GM12875 (cell line): ENCODE results near the gene TLNRD1.

Experiments
- H3K4me3 ChIP-seq: one replicate; pipeline ENCODE4 v1.5.1; 2011; ENCODE audit warnings: low read depth, low read length, control low read depth
- TF ChIP-seq, protein P1 (sequence below): IDR thresholded peaks from 2 replicates; pipeline ENCODE4 v1.5.1; 2011; ENCODE audit warnings: low read depth, mild to moderate bottlenecking, control low read depth, inconsistent platforms, low read length, moderate library complexity, borderline replicate concordance; ENCODE audit not compliant: insufficient read depth

The TLNRD1 gene

DNA sequence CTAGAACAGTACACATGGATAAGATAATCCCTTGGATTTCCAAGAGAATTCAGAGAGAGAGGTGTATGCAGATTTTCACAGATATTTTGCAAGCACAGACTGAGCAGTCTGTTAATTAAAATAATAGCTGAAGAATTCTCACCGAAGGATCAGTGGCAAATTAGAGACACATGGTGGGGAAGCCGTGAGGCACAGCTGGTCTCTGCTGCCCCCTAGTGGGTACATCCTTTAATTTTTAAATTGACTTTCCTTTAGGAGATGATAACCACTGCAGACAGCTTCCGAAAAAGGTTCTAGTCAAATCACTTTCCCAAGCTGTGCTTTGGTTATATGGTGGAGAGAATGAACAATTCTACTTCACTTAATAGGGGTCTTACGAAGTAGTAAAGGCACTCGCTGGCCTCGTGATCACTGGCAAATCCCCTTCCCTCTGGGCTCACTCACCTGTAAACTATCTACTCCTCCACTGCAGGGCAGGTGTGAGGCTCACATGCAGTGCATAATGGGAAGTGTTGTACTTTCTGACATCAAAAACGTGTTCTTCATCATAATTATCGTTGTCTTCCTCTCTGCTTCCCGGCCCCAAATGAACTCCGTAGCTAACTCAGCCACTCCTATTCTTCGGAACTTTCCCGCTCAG is 30.6 kb upstream of the TLNRD1 start:
- TF ChIP-seq, protein P1, sequence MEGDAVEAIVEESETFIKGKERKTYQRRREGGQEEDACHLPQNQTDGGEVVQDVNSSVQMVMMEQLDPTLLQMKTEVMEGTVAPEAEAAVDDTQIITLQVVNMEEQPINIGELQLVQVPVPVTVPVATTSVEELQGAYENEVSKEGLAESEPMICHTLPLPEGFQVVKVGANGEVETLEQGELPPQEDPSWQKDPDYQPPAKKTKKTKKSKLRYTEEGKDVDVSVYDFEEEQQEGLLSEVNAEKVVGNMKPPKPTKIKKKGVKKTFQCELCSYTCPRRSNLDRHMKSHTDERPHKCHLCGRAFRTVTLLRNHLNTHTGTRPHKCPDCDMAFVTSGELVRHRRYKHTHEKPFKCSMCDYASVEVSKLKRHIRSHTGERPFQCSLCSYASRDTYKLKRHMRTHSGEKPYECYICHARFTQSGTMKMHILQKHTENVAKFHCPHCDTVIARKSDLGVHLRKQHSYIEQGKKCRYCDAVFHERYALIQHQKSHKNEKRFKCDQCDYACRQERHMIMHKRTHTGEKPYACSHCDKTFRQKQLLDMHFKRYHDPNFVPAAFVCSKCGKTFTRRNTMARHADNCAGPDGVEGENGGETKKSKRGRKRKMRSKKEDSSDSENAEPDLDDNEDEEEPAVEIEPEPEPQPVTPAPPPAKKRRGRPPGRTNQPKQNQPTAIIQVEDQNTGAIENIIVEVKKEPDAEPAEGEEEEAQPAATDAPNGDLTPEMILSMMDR, result peak; percentile 72; the same call in 1 of the 2 replicates

DNA sequence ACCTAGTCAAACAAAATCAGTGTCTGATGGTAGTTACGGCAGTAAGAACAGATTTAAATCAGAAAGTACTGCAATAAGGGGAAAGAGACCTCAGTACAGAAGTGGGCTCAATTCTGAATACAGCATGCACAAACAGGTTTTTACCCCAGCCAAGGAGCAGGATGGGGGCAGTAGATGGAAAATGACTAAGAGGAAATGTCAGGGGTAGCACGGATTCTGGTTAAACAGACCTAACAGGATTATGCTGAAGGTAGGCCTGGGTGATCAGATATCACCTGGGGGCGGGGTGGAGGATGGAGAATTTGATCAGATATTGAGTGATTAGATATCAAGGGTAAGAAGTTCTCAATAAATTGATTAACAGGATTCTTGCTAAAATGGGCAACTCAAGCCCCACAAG is 30.1 kb upstream of the TLNRD1 start:
- TF ChIP-seq, protein P1, result no peak
- no peak overlapping the region for H3K4me3 ChIP-seq

More for the DNA sequence above, 30.6 kb upstream of the TLNRD1 start:
- H3K4me3 ChIP-seq, result no peak overlapping the region

DNA sequence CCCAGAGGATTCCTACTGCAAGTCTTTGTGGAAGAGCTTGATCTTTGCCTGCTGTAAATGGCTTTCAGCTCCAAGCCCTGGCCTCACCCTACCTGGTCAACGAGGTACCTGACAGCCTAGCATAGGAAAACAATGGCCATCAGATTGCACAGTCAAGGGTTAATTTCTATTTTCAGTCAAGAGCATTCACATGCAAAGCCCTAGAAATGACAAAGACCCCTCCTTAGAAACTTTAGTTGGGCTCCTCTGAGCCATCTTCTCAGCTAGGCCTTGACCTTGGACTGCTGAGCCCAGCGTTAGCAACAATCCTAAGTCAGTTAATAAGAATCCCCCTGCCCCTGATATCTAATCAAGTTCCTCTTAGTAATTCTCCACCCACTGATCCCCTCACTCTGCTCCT is 29.6 kb upstream of the TLNRD1 start:
- H3K4me3 ChIP-seq, result no peak overlapping the region
- TF ChIP-seq, protein P1, result no peak

DNA sequence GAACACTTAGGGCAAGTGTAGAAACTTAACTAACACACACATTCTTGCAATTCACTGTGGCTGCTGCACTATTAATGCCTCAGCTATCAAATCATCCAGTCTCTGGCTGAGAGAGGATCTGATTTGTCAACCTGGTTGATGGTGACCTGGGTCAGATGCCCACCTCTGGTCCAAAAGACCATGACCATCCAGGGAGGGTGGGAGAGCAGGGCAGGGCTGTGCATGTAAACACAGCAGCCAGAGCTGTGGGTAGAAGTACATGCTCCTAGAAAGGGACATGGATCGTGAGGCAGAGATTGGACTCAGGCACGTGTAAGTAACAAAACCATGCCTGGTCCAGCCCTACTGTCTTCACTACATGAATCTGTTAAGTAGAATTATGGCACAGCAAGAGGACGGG is 28.4 kb upstream of the TLNRD1 start:
- no peak overlapping the region for H3K4me3 ChIP-seq
- TF ChIP-seq, protein P1, result no peak

DNA sequence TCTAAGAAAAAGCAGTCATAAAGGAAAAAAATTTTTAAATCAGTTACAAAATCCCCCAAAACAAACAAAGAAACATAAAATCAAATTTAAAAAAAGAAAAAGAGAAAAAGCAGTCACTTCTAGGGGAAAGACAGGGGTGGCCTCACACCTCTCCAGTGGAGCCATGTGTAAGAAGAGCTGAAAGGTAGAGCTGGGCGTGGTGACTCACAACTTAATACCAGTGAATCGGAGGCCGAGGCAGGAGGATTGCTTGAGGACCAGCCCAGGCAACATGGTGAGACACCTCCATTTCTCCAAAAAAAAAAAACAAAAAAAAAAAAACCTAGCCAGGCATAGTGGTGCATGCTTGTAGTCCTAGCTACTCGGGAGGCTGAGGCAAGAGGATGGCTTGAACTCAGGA is 25.8 kb upstream of the TLNRD1 start:
- no peak overlapping the region for H3K4me3 ChIP-seq
- TF ChIP-seq, protein P1, result no peak

DNA sequence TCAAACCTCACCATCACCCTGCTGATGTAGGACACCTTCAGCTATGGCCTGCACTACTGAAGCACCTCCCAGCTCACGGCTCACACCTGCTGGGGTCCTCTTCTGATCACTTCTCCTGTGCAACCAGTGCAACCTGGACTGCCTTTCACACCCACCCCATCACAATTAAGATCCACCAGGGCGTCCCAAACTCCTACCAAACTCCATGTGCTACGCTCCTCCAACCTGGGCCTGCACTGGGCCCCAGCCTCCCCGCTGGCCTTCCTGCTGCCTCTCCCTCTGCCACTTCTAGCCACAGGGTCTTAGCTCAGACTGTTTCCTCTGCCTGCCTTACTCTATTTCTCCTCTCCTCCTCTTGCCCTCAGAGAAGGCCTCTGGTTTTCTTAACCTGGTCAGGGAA is 23.9 kb upstream of the TLNRD1 start:
- TF ChIP-seq, protein P1, result no peak
- no peak overlapping the region for H3K4me3 ChIP-seq

DNA sequence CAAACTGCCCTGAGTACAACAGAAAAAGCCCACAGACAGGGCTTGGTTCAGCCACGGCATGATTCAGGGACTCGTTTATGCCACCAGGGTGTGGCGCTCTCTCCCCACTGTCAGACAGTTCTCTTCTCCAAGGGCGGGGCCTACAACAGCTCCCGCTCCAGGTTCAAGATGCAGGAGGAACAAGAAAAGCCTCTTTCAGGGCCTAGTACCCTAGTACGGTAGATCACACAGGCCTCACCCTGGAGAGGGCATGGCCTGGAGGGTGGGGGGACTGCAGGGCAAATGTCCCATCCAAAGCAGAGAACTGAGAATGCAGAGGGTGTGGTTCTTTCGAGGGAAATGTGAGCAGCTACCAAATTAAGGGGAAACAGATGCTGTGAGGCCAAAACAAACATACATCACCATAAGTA is 23.1 kb upstream of the TLNRD1 start:
- TF ChIP-seq, protein P1, result peak; percentile 48; the same call in 1 of the 2 replicates
- H3K4me3 ChIP-seq, result no peak overlapping the region
